GM21367 (cell line): Measurements from ENCODE around the gene MS4A14.
"Not testable (repeated sequence)": the region's sequence is repeated elsewhere in the genome, so short reads cannot be mapped to it uniquely, and the experiment has no call there.

Experiments used
- ATAC-seq: cut with Tn5 transposase; IDR thresholded peaks from one replicate; pipeline ENCODE4 v1.9.1; 2021; ENCODE audit not compliant: unreplicated experiment

The MS4A14 gene

DNA sequence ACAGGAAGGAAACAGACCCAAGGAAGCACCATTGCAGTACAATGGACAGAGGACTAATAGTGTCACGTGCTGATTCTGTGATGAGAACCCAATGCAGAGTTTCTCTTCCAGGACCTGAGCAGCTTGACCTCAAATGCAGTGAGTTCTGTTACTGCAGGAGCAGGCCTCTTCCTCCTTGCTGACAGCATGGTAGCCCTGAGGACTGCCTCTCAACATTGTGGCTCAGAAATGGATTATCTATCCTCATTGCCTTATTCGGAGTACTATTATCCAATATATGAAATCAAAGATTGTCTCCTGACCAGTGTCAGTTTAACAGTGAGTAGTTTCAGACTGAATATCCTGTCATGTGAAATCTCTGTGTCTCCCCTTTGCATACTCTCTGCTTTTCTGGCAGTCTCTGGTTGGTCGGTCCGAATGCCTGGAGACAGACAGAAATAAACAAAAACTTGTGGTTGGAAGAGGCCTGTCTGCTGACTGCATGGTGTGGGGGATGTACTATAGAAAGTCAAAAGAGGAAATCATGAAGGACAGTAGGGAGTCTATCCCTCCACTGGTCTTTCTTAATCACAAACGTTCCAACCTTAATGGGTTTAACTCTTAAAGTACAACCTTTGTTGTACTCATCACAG, 6.9 kb upstream of the MS4A14 start:
- peak; percentile 95 for ATAC-seq

GRCh38 chr11:60390419-60390818, 5.8 kb upstream of the MS4A14 start:
- no peak for ATAC-seq

- no peak for ATAC-seq
These were observed 3.9 kb upstream of the MS4A14 start for GRCh38 chr11:60392361-60392760.

GRCh38 chr11:60393016-60393415, 3.2 kb upstream of the MS4A14 start:
- no peak for ATAC-seq

DNA sequence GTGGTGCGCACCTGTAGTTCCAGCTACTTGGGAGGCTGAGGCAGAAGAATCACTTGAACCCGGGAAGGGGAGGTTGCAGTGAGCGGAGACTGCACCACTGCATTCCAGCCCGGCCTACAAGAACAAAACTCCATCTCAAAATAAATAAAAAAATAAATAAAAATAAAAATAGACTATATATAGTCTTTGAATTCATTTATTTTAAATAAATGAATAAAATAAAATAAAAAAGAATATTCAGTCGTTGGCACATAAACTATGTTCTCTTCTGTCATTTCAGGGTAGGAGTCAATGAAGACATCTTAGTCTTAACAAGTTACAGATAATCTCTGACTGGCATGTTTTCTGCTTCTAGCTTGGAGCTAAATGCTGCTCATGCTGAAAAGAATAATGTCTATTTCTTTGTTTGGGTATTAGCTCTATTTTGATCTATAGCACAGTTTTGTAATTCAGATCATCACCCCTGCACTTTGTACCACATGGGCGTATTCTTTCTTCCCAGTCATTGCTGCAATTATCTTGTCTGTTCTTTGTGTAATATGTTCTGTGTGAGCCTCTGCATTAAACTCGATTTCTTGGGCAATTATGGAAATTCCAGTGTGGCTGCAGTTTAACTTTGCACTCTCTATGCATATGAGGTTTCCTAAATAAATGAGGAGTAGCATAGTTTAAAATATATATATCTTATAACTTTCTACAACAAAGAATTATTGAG, 1.4 kb upstream of the MS4A14 start:
- no peak for ATAC-seq

DNA sequence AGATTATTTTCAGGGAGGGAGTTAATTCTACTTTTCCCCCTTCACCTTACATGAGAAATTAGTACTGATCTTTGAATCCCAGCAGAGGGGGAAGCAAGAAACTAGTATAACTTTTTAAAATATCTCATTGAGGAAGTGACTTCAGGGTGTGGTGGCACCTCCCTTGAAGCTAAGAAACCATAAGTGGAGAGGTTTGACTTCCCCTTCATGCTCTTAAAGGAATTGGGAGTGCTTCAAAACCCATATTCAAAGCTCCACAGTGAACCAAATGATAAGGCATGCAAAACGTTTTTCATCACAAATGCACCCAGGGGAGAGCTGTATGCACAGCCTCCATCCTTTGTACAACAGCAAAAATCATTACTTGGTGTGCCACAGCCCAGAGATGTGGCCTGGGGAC, 540 bp downstream of the MS4A14 start:
- ATAC-seq = peak; percentile 72

DNA sequence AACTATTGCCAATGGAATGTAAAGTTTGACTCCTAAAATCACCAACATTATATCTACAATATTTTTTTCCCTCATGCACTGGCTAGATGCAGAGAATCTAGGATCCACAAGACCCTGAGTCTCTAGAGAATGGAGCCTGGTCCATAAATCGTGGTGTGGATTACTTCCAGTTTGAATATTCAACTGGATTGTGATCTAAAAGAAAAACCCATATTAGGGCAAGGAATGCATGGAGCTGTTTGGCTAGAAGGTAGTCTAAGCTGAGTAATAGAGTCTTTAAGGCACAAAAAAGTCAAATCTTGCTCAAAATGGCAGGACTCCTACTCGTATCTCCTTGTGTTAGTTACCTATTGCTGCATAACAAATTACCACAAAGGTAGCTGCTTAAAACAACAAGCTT, 23.8 kb downstream of the MS4A14 start:
- no peak for ATAC-seq

- ATAC-seq = no peak
These were observed 26.4 kb downstream of the MS4A14 start for GRCh38 chr11:60422609-60423008.

GRCh38 chr11:60428517-60428916, 32.3 kb downstream of the MS4A14 start:
- no peak for ATAC-seq

DNA sequence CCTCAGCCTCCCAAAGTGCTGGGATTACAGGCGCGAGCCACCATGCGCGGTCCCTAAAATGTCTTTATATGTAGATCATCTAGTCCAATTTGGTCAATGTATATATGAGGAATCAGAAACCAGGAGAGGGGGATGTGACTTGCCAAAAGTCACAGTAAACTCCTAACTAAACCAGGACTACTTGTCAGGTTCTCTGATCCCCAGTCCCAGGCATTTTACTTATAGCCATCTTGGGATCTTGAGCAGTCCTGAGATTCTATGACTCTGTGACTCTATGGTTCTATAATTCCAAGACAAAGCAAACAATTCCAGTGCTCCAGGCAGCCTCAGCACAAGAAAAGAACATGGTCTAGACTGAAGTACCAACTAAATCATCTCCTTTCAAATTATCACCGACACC, 33.0 kb downstream of the MS4A14 start, which contains the start of gene MS4A5:
TSS of gene MS4A5 (plus strand) at position 301 of the 400 bp plus-strand sequence. CDS start 103 bp downstream, outside the sequence.
- ATAC-seq = no peak

DNA sequence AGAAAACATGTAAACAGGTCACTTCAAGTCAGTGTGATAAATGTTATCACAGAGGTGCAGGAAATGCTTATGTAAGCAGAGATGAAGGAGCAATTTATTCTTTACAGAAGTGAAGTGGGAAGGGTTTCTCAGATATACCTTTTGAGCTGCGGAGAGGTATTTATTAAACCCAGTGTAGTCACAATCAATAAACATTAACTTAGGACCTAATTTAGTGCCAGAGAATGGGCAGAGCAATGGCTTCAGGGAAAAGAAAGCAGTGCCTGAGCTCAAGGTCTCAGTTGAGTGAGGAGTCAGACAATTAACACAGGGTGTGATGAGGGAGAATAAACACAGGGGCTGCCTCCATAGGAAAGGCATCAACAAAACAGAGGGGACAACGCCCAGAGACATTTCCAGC, 35.0 kb downstream of the MS4A14 start:
- no peak for ATAC-seq

DNA sequence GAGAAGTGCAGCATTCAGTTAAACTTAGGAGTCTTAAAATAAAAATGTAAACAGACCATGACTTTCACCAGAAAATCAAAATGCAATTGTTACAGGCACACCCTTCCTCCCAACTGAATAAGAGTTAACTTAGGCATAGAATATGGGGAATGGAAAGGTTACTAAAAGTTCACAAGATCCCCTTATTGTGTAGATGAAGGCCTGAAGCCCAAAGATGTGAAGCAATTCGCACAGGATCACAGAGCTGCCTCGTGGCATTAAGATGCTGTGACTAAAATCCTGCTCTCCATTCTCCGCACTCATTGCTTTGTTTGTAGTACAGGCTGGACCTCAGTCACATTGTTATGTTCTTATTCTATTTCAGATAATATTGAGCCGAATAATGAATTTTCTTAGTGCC, 37.1 kb downstream of the MS4A14 start:
- ATAC-seq = no peak

GRCh38 chr11:60447070-60447469, 50.8 kb downstream of the MS4A14 start:
- ATAC-seq = no peak

GRCh38 chr11:60447846-60448245, 51.6 kb downstream of the MS4A14 start:
- ATAC-seq = no peak

DNA sequence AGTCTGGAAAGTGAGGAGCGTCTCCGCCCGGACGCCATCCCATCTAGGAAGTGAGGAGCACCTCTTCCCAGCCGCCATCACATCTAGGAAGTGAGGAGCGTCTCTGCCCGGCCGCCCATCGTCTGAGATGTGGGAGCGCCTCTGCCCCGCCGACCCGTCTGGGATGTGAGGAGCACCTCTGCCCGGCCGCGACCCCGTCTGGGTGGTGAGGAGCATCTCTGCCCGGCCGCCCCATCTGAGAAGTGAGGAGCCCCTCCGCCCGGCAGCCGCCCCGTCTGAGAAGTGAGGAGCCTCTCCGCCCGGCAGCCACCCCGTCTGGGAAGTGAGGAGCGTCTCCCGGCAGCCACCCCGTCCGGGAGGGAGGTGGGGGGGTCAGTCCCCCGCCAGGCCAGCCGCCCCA, 54.9 kb downstream of the MS4A14 start:
- ATAC-seq = not testable (repeated sequence)

DNA sequence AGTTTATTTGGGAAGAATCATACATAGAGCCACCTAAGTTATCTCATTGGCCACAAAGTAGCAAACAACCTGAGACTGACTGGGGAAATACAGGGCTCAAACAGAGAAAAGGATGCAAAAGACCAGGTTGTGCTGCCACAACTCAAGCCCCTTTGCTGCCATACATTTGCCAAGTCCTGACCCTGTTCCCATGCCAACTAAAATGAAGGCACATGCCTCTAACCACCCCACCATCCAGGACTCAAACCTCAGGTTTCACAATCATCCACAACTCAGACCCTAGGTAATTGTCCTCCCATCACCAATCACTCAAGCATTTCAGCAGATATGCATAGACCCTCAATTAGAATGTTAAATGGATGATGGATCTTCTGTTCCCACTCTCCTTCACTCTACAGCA, 58.0 kb downstream of the MS4A14 start:
- no peak for ATAC-seq

DNA sequence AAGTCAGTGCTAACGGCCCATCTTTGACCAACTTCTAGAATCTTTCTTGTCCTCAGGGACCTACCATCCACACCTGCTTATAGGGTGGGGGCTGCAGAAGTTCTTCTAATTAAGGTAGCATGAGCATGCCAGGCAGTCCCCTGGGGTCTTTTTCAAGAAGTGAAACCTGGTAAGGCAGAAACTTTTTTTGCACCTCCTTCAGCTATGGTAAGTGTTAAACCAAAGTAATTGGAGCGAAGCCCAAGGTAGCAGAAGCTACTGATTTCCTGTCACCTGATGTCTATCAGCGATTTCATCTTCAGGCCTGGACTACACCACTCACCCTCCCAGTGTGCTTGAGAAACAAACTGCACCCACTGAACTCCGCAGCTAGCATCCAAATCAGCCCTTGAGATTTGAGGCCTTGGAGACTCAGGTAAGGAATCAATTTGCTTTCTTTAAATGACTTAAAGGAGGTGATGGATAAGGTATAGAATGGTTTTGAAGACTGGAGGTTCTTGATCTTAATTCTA, 59.3 kb downstream of the MS4A14 start, which contains the start of gene MS4A1:
TSS of gene MS4A1 (plus strand) at position 317 of the 512 bp plus-strand sequence. CDS start 6,528 bp downstream, outside the sequence.
- peak; percentile 84 for ATAC-seq

- peak; percentile 34 for ATAC-seq
These were observed 61.3 kb downstream of the MS4A14 start for GRCh38 chr11:60457576-60457975.

- no peak for ATAC-seq
These were observed 63.1 kb downstream of the MS4A14 start for GRCh38 chr11:60459345-60459744.
